HEK293 (cell line): ENCODE results near the gene TAPBPL.

Experiments used
- BCL6B ChIP-seq: fragments of 450-650 bp; formaldehyde crosslinking; IDR thresholded peaks from 2 replicates; pipeline ENCODE4 v1.5.1; 2017; ENCODE audit warnings: missing biosample characterization, missing genetic modification characterization
- GLIS1 ChIP-seq: fragments of 450-650 bp; formaldehyde crosslinking; IDR thresholded peaks from 2 replicates; pipeline ENCODE4 v1.5.1; 2016; ENCODE audit warnings: missing biosample characterization, missing genetic modification characterization
- HOXD13 ChIP-seq: sonication (generic); formaldehyde crosslinking; IDR thresholded peaks from 2 replicates; pipeline ENCODE4 v1.8.0; 2022; ENCODE audit warnings: missing genetic modification reagents, borderline replicate concordance
- PRDM10 ChIP-seq: fragments of 450-650 bp; formaldehyde crosslinking; IDR thresholded peaks from 2 replicates; pipeline ENCODE4 v1.5.1; 2016; ENCODE audit warnings: missing biosample characterization, missing genetic modification characterization
- PRDM6 ChIP-seq: fragments of 450-650 bp; formaldehyde crosslinking; IDR thresholded peaks from 2 replicates; pipeline ENCODE4 v1.5.1; 2017; ENCODE audit warnings: missing biosample characterization, missing genetic modification characterization
- TCF7L2 ChIP-seq: IDR thresholded peaks from 2 replicates; pipeline ENCODE4 v1.6.1; 2011; ENCODE audit warnings: low read depth, mild to moderate bottlenecking, inconsistent platforms, low read length, moderate library complexity, borderline replicate concordance
- ZFP41 ChIP-seq: fragments of 450-650 bp; formaldehyde crosslinking; IDR thresholded peaks from 2 replicates; pipeline ENCODE4 v1.5.1; 2016; ENCODE audit warnings: missing biosample characterization, missing genetic modification characterization, borderline replicate concordance
- ZFP69B ChIP-seq: fragments of 450-650 bp; formaldehyde crosslinking; IDR thresholded peaks from 2 replicates; pipeline ENCODE4 v1.5.1; 2016; ENCODE audit warnings: missing biosample characterization, missing genetic modification characterization
- ZNF155 ChIP-seq: fragments of 450-650 bp; formaldehyde crosslinking; IDR thresholded peaks from 2 replicates; pipeline ENCODE4 v1.5.1; 2016; ENCODE audit warnings: missing biosample characterization, missing genetic modification characterization
- ZNF157 ChIP-seq: fragments of 450-650 bp; formaldehyde crosslinking; IDR thresholded peaks from 2 replicates; pipeline ENCODE4 v1.5.1; 2016; ENCODE audit warnings: missing biosample characterization, missing genetic modification characterization
- ZNF169 ChIP-seq: fragments of 450-650 bp; formaldehyde crosslinking; IDR thresholded peaks from 2 replicates; pipeline ENCODE4 v1.5.1; 2016; ENCODE audit warnings: missing biosample characterization, missing genetic modification characterization
- ZNF248 ChIP-seq: fragments of 450-650 bp; formaldehyde crosslinking; IDR thresholded peaks from 2 replicates; pipeline ENCODE4 v1.5.1; 2017; ENCODE audit warnings: missing biosample characterization, missing genetic modification characterization
- ZNF26 ChIP-seq: fragments of 450-650 bp; formaldehyde crosslinking; IDR thresholded peaks from 2 replicates; pipeline ENCODE4 v1.5.1; 2016; ENCODE audit warnings: missing biosample characterization, missing genetic modification characterization
- ZNF266 ChIP-seq: fragments of 450-650 bp; formaldehyde crosslinking; IDR thresholded peaks from 2 replicates; pipeline ENCODE4 v1.5.1; 2016; ENCODE audit warnings: missing biosample characterization, missing genetic modification characterization, low read depth
- ZNF280D ChIP-seq: fragments of 450-650 bp; formaldehyde crosslinking; IDR thresholded peaks from 2 replicates; pipeline ENCODE4 v1.5.1; 2016; ENCODE audit warnings: missing biosample characterization, missing genetic modification characterization
- ZNF302 ChIP-seq: fragments of 450-650 bp; formaldehyde crosslinking; IDR thresholded peaks from 2 replicates; pipeline ENCODE4 v1.5.1; 2016; ENCODE audit warnings: missing biosample characterization, missing genetic modification characterization, low read depth
- ZNF404 ChIP-seq: fragments of 450-650 bp; formaldehyde crosslinking; IDR thresholded peaks from 2 replicates; pipeline ENCODE4 v1.5.1; 2017; ENCODE audit warnings: missing biosample characterization, missing genetic modification characterization
- ZNF423 ChIP-seq: fragments of 450-650 bp; formaldehyde crosslinking; IDR thresholded peaks from 2 replicates; pipeline ENCODE4 v1.5.1; 2016; ENCODE audit warnings: missing biosample characterization, missing genetic modification characterization
- ZNF473 ChIP-seq: fragments of 450-650 bp; formaldehyde crosslinking; IDR thresholded peaks from 2 replicates; pipeline ENCODE4 v1.5.1; 2017; ENCODE audit warnings: missing biosample characterization, missing genetic modification characterization
- ZNF571 ChIP-seq: fragments of 450-650 bp; formaldehyde crosslinking; IDR thresholded peaks from 2 replicates; pipeline ENCODE4 v1.5.0; 2017; ENCODE audit warnings: missing biosample characterization, missing genetic modification characterization
- ZNF580 ChIP-seq: fragments of 450-650 bp; formaldehyde crosslinking; IDR thresholded peaks from 2 replicates; pipeline ENCODE4 v1.5.1; 2016; ENCODE audit warnings: missing biosample characterization, missing genetic modification characterization
- ZNF704 ChIP-seq: fragments of 450-650 bp; formaldehyde crosslinking; IDR thresholded peaks from 2 replicates; pipeline ENCODE4 v1.5.1; 2016; ENCODE audit warnings: missing biosample characterization, missing genetic modification characterization
- ZNF830 ChIP-seq: fragments of 450-650 bp; IDR thresholded peaks from 2 replicates; pipeline ENCODE4 v1.5.0; 2018; ENCODE audit warnings: missing biosample characterization, missing genetic modification characterization, low read depth, mild to moderate bottlenecking, moderate library complexity
- ZNF837 ChIP-seq: fragments of 450-650 bp; formaldehyde crosslinking; IDR thresholded peaks from 2 replicates; pipeline ENCODE4 v1.5.1; 2016; ENCODE audit warnings: missing biosample characterization, missing genetic modification characterization
- ZSCAN16 ChIP-seq: fragments of 450-650 bp; formaldehyde crosslinking; IDR thresholded peaks from 2 replicates; pipeline ENCODE4 v1.5.1; 2016; ENCODE audit warnings: missing biosample characterization, missing genetic modification characterization

The TAPBPL gene

GRCh38 chr12:6470375-6471163, 18.7 kb downstream of the TAPBPL start, which contains the start of gene VAMP1 (continued):
- no peak for TF ChIP-seq PRDM6 (tag by site-specific recombination)
- TF ChIP-seq TCF7L2: no peak
- no peak for TF ChIP-seq ZNF473 (tag by site-specific recombination)
- no peak for TF ChIP-seq ZNF404
- no peak for TF ChIP-seq HOXD13 (CRISPR knock-in tag)
- 0 out of 2 replicates have a peak, but pooled peaks have one; percentile 32 for TF ChIP-seq ZNF302 (tag by site-specific recombination)
- no peak for TF ChIP-seq ZNF837 (tag by site-specific recombination)
- 0 out of 2 replicates have a peak, but pooled peaks have one; percentile 31 for TF ChIP-seq ZNF580 (tag by site-specific recombination)
- no peak for TF ChIP-seq ZNF830
- TF ChIP-seq ZFP69B: peak; percentile 76
- TF ChIP-seq ZFP41: no peak
- no peak for TF ChIP-seq ZNF266 (tag by site-specific recombination)
- no peak for TF ChIP-seq ZNF571 (tag by site-specific recombination)
- peak; percentile 60 for TF ChIP-seq ZSCAN16 (tag by site-specific recombination)
- TF ChIP-seq ZNF423: peak; percentile 86
- TF ChIP-seq PRDM10 (tag by site-specific recombination): peak; percentile 62; the same call in 1 of the 2 replicates
- TF ChIP-seq ZNF704 (tag by site-specific recombination): no peak
- TF ChIP-seq ZNF26 (tag by site-specific recombination): no peak
- peak; percentile 51 for TF ChIP-seq GLIS1
- no peak for TF ChIP-seq ZNF280D (tag by site-specific recombination)
- TF ChIP-seq BCL6B: no peak
- TF ChIP-seq ZNF248 (tag by site-specific recombination): no peak
- no peak for TF ChIP-seq ZNF169 (tag by site-specific recombination)
- TF ChIP-seq ZNF155 (tag by site-specific recombination): no peak
- TF ChIP-seq ZNF157: no peak
